ENCODE data around the gene SDC1. TPM values are rescaled to one million over a fixed set of nuclear protein-coding genes. Genes with fewer than 3 reads are reported as not detected.

SDC1 gene
- total RNA-seq, 1 experiment from 2014 or later = 84.6 TPM

GRCh38 chr2:20185176-20186022 lies 39.5 kb downstream of the SDC1 start:
- peak; percentile 97 for DNase-seq (ENCODE audit: low read depth)

- peak; percentile 76 for DNase-seq (ENCODE audit: low read depth)
These were observed 40.6 kb downstream of the SDC1 start for GRCh38 chr2:20184067-20184938.

- no peak for DNase-seq (ENCODE audit: low read depth)
These were observed 41.6 kb downstream of the SDC1 start for GRCh38 chr2:20183373-20183772.

- peak; percentile 91 for DNase-seq (ENCODE audit: low read depth)
These were observed 42.5 kb downstream of the SDC1 start for GRCh38 chr2:20182241-20182931.

- DNase-seq (ENCODE audit: low read depth) = no peak
These were observed 43.2 kb downstream of the SDC1 start for GRCh38 chr2:20181761-20182160.

- no peak for DNase-seq (ENCODE audit: low read depth)
These were observed 44.0 kb downstream of the SDC1 start for GRCh38 chr2:20180676-20181648.

GRCh38 chr2:20179755-20180594 lies 45.0 kb downstream of the SDC1 start:
- peak; percentile 31 for DNase-seq (ENCODE audit: low read depth)

- DNase-seq (ENCODE audit: low read depth) = no peak
These were observed 45.5 kb downstream of the SDC1 start for GRCh38 chr2:20179466-20179754.

- DNase-seq (ENCODE audit: low read depth) = no peak
These were observed 46.1 kb downstream of the SDC1 start for GRCh38 chr2:20178666-20179465.

- no peak for DNase-seq (ENCODE audit: low read depth)
These were observed 46.7 kb downstream of the SDC1 start for GRCh38 chr2:20178249-20178607.

- no peak for DNase-seq (ENCODE audit: low read depth)
These were observed 47.2 kb downstream of the SDC1 start for GRCh38 chr2:20177556-20178248.

- DNase-seq (ENCODE audit: low read depth) = no peak
These were observed 48.2 kb downstream of the SDC1 start for GRCh38 chr2:20176760-20177159.

- no peak for DNase-seq (ENCODE audit: low read depth)
These were observed 49.0 kb downstream of the SDC1 start for GRCh38 chr2:20175931-20176330.

- DNase-seq (ENCODE audit: low read depth) = no peak
These were observed 49.7 kb downstream of the SDC1 start for GRCh38 chr2:20175267-20175666.

- DNase-seq (ENCODE audit: low read depth) = no peak
These were observed 50.5 kb downstream of the SDC1 start for GRCh38 chr2:20174410-20174809.

GRCh38 chr2:20173496-20174402 lies 51.2 kb downstream of the SDC1 start:
- DNase-seq (ENCODE audit: low read depth) = no peak

- no peak for DNase-seq (ENCODE audit: low read depth)
These were observed 51.9 kb downstream of the SDC1 start for GRCh38 chr2:20173064-20173463.
